Lung (tissue), 12 donors: ENCODE measurements around the gene PLET1. TPM values are rescaled to one million over a fixed set of nuclear protein-coding genes. Genes with fewer than 3 reads are reported as not detected.

Experiments
- ATAC-seq: fragments of 200-7000 bp; cut with Tn5 transposase; one replicate; pipeline ENCODE4 v1.9.1; 2020; ENCODE audit warnings: moderate number of reproducible peaks; ENCODE audit not compliant: insufficient read depth, low FRiP score
- DNase-seq, 3 donors: peaks; one replicate each; pipeline ENCODE4 v3.0.0-alpha.2; 2013 to 2017
- H3K27ac ChIP-seq, 2 donors: one replicate each; pipeline ENCODE4 v1.5.1; 2013; ENCODE audit warnings: mild to moderate bottlenecking in 2 of 2, moderate library complexity in 2 of 2, control low read depth in 1 of 2, inconsistent platforms in 1 of 2, low read depth in 1 of 2, low read length in 1 of 2
- H3K27me3 ChIP-seq, 3 donors: one replicate each; pipeline ENCODE4 v1.5.1; 2013; ENCODE audit warnings: low read length in 2 of 3; ENCODE audit not compliant: control insufficient read depth in 3 of 3, insufficient read depth in 3 of 3
- H3K36me3 ChIP-seq, 4 donors: one replicate each; pipeline ENCODE4 v1.5.1; 2013; ENCODE audit warnings: low read length in 4 of 4, mild to moderate bottlenecking in 1 of 4, moderate library complexity in 1 of 4; ENCODE audit not compliant: control insufficient read depth in 4 of 4, insufficient read depth in 4 of 4
- H3K4me1 ChIP-seq, 5 donors: one replicate each; pipeline ENCODE4 v1.5.1; 2013; ENCODE audit warnings: low read length in 5 of 5, mild to moderate bottlenecking in 2 of 5, moderate library complexity in 1 of 5; ENCODE audit not compliant: control insufficient read depth in 5 of 5, insufficient read depth in 5 of 5
- H3K4me3 ChIP-seq: one replicate; pipeline ENCODE4 v1.5.1; 2013; ENCODE audit warnings: mild to moderate bottlenecking, control low read depth, moderate library complexity
- H3K9ac ChIP-seq, 2 donors: one replicate each; pipeline ENCODE4 v1.5.1; 2013; ENCODE audit warnings: low read length in 2 of 2, control low read depth in 1 of 2; ENCODE audit not compliant: insufficient read depth in 1 of 2
- H3K9me3 ChIP-seq, 4 donors: one replicate each; pipeline ENCODE4 v1.5.1; 2013; ENCODE audit warnings: low read length in 3 of 4, mild to moderate bottlenecking in 1 of 4, moderate library complexity in 1 of 4; ENCODE audit not compliant: control insufficient read depth in 4 of 4, insufficient read depth in 3 of 4
- CTCF ChIP-seq: IDR thresholded peaks from 2 replicates; pipeline ENCODE4 v1.5.1; 2012; ENCODE audit warnings: mild to moderate bottlenecking; ENCODE audit errors: control extremely low read depth, extremely low read depth
- WGBS, 2 donors: extraction: QIAGEN DNeasy Blood & Tissue Kit; methylation state at CpG; one replicate each; pipeline ENCODE4 v1.1.7; 2013; 5-methylcytosine and 5-hydroxymethylcytosine counted together
- polyA plus RNA-seq, 2 donors: library from polyadenylated mRNA; stranded (reverse); fragments of 200-250 nt; gene quantifications; one replicate each; pipeline ENCODE4 v1.2.1, GENCODE V29; 2013
- total RNA-seq, 2 donors: library from RNA; depleted of rRNA in 1 of 2; stranded (reverse); fragments of >200 nt in 1 of 2; gene quantifications; one replicate each; pipeline ENCODE4 v1.2.1, GENCODE V29; 2014 to 2021
- donor health status: control.
- donor health status: control.
- donor health status: Bipolar disorder and iron deficiency.
- donor health status: healthy.
- donor health status: DM: yes; HTN: yes; CAD: no.

The PLET1 gene
- total and polyA plus RNA-seq, 4 donors = not detected

DNA sequence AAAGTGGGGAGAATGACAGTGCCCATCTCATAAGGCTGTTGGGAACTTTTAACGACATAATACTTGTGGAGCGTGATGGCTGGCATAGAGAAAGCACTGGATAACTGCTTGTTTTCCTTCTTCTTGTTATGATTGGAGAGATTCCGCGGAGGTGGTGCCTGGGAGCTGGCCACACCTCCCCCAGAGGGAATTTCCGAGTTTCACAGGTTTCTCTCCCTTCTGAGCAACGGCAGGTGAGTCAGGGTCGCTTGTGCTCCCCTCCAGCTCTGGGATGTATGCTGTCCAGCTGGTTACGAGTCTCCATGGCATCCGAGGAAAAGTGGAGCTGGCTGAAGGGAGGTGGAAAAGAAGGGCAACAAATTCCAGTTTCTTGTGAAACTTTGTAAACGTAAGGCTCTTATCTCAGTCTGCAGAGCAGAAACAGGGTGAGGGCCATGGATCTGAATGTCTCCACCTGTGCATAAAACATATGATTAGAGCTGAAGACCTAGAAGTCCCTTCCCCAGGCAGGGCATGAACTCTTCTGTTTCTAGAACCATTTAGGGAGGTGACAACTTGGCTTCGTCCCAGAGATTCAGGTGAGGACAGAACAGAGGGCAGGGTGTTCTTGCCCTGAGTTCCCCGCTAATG lies 10.0 kb upstream of the PLET1 start:
- ATAC-seq = no peak
- no peak for TF ChIP-seq CTCF

GRCh38 chr11:112269139-112269538 lies 8.5 kb upstream of the PLET1 start:
- DNase-seq (no peak), ATAC-seq (no peak)
- Histone ChIP-seq H3K9me3 (no peaks in the 10 kb centered on the region), H3K9ac (no peak overlapping the region), H3K36me3 (peaks cover 0 to 2% (median 0%) of the 10 kb centered on the region in 4 donors), H3K27me3 (no peaks in the 10 kb centered on the region), H3K4me1 (no peaks in the 10 kb centered on the region), H3K27ac (no peak overlapping the region), H3K4me3 (no peak overlapping the region)
- WGBS, 2 donors = 68 to 84% methylated on average over 6 of the region's 6 CpGs
- TF ChIP-seq CTCF = no peak

More for the DNA sequence above, 10.0 kb upstream of the PLET1 start:
- WGBS, 2 donors = 71 to 75% methylated on average over 12 of the region's 12 CpGs
- no peaks in the 10 kb centered on the region for H3K4me1 ChIP-seq
- H3K9ac ChIP-seq = no peak overlapping the region
- H3K36me3 ChIP-seq = peaks cover 0 to 2% (median 0%) of the 10 kb centered on the region in 4 donors
- H3K9me3 ChIP-seq = no peaks in the 10 kb centered on the region
- DNase-seq = no peak
- H3K4me3 ChIP-seq = no peak overlapping the region
- H3K27ac ChIP-seq = no peak overlapping the region
- no peaks in the 10 kb centered on the region for H3K27me3 ChIP-seq

- Histone ChIP-seq H3K36me3 (peaks cover 0 to 2% (median 0%) of the 10 kb centered on the region in 4 donors), H3K27me3 (no peaks in the 10 kb centered on the region), H3K27ac (no peak overlapping the region), H3K9ac (no peak overlapping the region), H3K4me1 (no peaks in the 10 kb centered on the region), H3K9me3 (no peaks in the 10 kb centered on the region), H3K4me3 (no peak overlapping the region)
- TF ChIP-seq CTCF = no peak
- ATAC-seq (no peak), DNase-seq (no peak)
- 79 to 91% methylated on average over 5 of the region's 5 CpGs for WGBS, 2 donors
These were observed 7.7 kb upstream of the PLET1 start for GRCh38 chr11:112268406-112268805.

DNA sequence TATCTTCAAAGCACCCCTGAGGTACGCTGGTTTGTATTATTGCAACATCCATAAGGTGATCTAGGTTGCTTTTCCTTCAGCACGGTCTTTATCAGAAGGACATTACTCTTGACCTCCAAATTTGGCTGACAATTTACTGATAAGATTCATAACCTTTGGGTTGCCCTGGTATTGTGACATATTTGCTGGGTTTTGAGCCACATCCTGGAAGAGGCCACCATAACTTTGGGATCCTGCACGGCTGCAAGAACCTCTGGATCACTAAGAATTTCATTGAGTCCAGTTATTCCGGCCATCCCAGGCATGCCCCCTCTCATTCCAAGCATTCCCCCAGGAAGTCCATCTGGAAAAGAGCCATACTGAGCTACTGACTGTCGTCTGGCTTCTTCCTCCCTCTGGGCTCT lies 6.5 kb upstream of the PLET1 start:
- Histone ChIP-seq H3K9ac (no peak overlapping the region), H3K9me3 (no peaks in the 10 kb centered on the region), H3K4me3 (no peak overlapping the region), H3K36me3 (peaks cover 0 to 2% (median 0%) of the 10 kb centered on the region in 4 donors), H3K27ac (no peak overlapping the region), H3K27me3 (no peaks in the 10 kb centered on the region), H3K4me1 (no peaks in the 10 kb centered on the region)
- DNase-seq = no peak
- TF ChIP-seq CTCF = no peak
- WGBS, 2 donors = 49 to 68% methylated on average over 5 of the region's 5 CpGs
- no peak for ATAC-seq
